Hepatocyte (in vitro differentiated cells): ENCODE data around the gene FOSL1. TPM values are rescaled to one million over a fixed set of nuclear protein-coding genes. Genes with fewer than 3 reads are reported as not detected.

Experiments used
- DNase-seq: peaks from one replicate; pipeline ENCODE4 v3.0.0-alpha.2; 2016; ENCODE audit warnings: low spot score
- H2AFZ ChIP-seq: fragments of 200-600 bp; sonication (generic); 2 replicates; pipeline ENCODE4 v1.6.0; 2016; ENCODE audit warnings: antibody characterized with exemption, mild to moderate bottlenecking
- H3K27ac ChIP-seq: fragments of 200-600 bp; sonication (generic); 2 replicates; pipeline ENCODE4 v1.5.1; 2016; ENCODE audit warnings: mild to moderate bottlenecking
- H3K27me3 ChIP-seq: fragments of 200-600 bp; sonication (generic); 2 replicates; pipeline ENCODE4 v1.6.1; 2016
- H3K36me3 ChIP-seq: fragments of 200-600 bp; sonication (generic); replicated peaks from 2 replicates; pipeline ENCODE4 v1.5.1; 2016; ENCODE audit warnings: low read depth; ENCODE audit not compliant: insufficient read depth
- H3K4me1 ChIP-seq: fragments of 200-600 bp; sonication (generic); 2 replicates; pipeline ENCODE4 v1.5.1; 2016; ENCODE audit warnings: mild to moderate bottlenecking, moderate library complexity; ENCODE audit not compliant: insufficient read depth
- H3K4me2 ChIP-seq: fragments of 200-600 bp; sonication (generic); 2 replicates; pipeline ENCODE4 v1.6.0; 2016
- H3K4me3 ChIP-seq: fragments of 200-600 bp; sonication (generic); 2 replicates; pipeline ENCODE4 v1.5.1; 2016; ENCODE audit warnings: mild to moderate bottlenecking
- H3K79me2 ChIP-seq: fragments of 200-600 bp; sonication (generic); 2 replicates; pipeline ENCODE4 v1.6.0; 2017; ENCODE audit warnings: mild to moderate bottlenecking
- H3K9me2 ChIP-seq: fragments of 200-600 bp; sonication (generic); replicated peaks from 2 replicates; pipeline ENCODE4 v1.6.0; 2017; ENCODE audit warnings: mild to moderate bottlenecking; ENCODE audit not compliant: insufficient read depth
- H3K9me3 ChIP-seq: fragments of 200-600 bp; sonication (generic); 2 replicates; pipeline ENCODE4 v1.5.1; 2016; ENCODE audit warnings: low read depth, mild to moderate bottlenecking
- H4K20me1 ChIP-seq: fragments of 200-600 bp; sonication (generic); 2 replicates; pipeline ENCODE4 v1.6.0; 2016; ENCODE audit warnings: mild to moderate bottlenecking; ENCODE audit not compliant: insufficient read depth, poor library complexity, severe bottlenecking
- CTCF ChIP-seq: fragments of 200-600 bp; sonication (generic); IDR thresholded peaks from 2 replicates; pipeline ENCODE4 v1.5.1; 2016; ENCODE audit warnings: antibody characterized with exemption, mild to moderate bottlenecking; ENCODE audit not compliant: poor library complexity
- EZH2 ChIP-seq: fragments of 200-600 bp; sonication (generic); IDR thresholded peaks from 2 replicates; pipeline ENCODE4 v1.6.1; 2016; ENCODE audit warnings: antibody characterized with exemption, mild to moderate bottlenecking, borderline replicate concordance
- EZH2phosphoT487 ChIP-seq: fragments of 200-600 bp; sonication (generic); IDR thresholded peaks from one replicate; pipeline ENCODE4 v1.6.1; 2018; ENCODE audit warnings: antibody characterized with exemption, mild to moderate bottlenecking, low read depth, moderate library complexity; ENCODE audit not compliant: unreplicated experiment, severe bottlenecking
- WGBS: methylation state at CpG from one replicate; pipeline ENCODE4 v1.1.6; 2016; ENCODE audit warnings: low lambda C conversion rate; ENCODE audit errors: missing lambda C conversion rate; 5-methylcytosine and 5-hydroxymethylcytosine counted together
- polyA plus RNA-seq: library from polyadenylated mRNA; unstranded; fragments of >200 nt; fragmentation: Nextera tagmentation; extraction: Ambion mirVana; gene quantifications from 2 replicates; pipeline ENCODE4 v1.2.1, GENCODE V29; 2016
- total RNA-seq: library from RNA; depleted of rRNA; stranded (reverse); fragments of >200 nt; gene quantifications from 2 replicates; pipeline ENCODE4 v1.2.3, GENCODE V29; 2014

The FOSL1 gene
- total and polyA plus RNA-seq, 2 experiments from 2014 or later: 4.5 to 16.5 TPM

- Histone ChIP-seq H4K20me1 (no peaks in the 10 kb centered on the region), H3K4me3 (no peak overlapping the region), H3K79me2 (no peaks in the 10 kb centered on the region), H3K36me3 (no peaks in the 10 kb centered on the region), H3K27me3 (no peaks in the 10 kb centered on the region), H2AFZ (no peak overlapping the region), H3K4me2 (no peak overlapping the region), H3K9me2 (no peaks in the 10 kb centered on the region), H3K27ac (no peak overlapping the region), H3K9me3 (no peaks in the 10 kb centered on the region), H3K4me1 (no peaks in the 10 kb centered on the region)
- no peak for DNase-seq
- TF ChIP-seq CTCF: no peak
- TF ChIP-seq EZH2phosphoT487: no peak
- 96% methylated on average over 3 of the region's 3 CpGs for WGBS
Measured at GRCh38 chr11:65868907-65869306, 31.3 kb downstream of the FOSL1 start.

- TF ChIP-seq EZH2phosphoT487: no peak
- Histone ChIP-seq H3K4me2 (no peak overlapping the region), H3K4me3 (no peak overlapping the region), H3K9me2 (no peaks in the 10 kb centered on the region), H3K4me1 (no peaks in the 10 kb centered on the region), H3K36me3 (no peaks in the 10 kb centered on the region), H2AFZ (no peak overlapping the region), H3K27me3 (no peaks in the 10 kb centered on the region), H3K9me3 (no peaks in the 10 kb centered on the region), H4K20me1 (no peaks in the 10 kb centered on the region), H3K27ac (no peak overlapping the region), H3K79me2 (no peaks in the 10 kb centered on the region)
- DNase-seq: no peak
- WGBS: 87% methylated on average over 19 of the region's 19 CpGs
Measured at GRCh38 chr11:65868076-65868667, 32.0 kb downstream of the FOSL1 start.

- Histone ChIP-seq H3K4me1 (no peaks in the 10 kb centered on the region), H3K79me2 (peaks cover 4% of the 10 kb centered on the region), H3K9me2 (no peaks in the 10 kb centered on the region), H3K27ac (no peak overlapping the region), H3K27me3 (no peaks in the 10 kb centered on the region), H2AFZ (no peak overlapping the region), H3K4me2 (no peak overlapping the region), H3K36me3 (no peaks in the 10 kb centered on the region), H3K9me3 (no peaks in the 10 kb centered on the region), H3K4me3 (no peak overlapping the region), H4K20me1 (no peaks in the 10 kb centered on the region)
- 56% methylated on average over 29 of the region's 29 CpGs for WGBS
- TF ChIP-seq EZH2 (no peak), EZH2phosphoT487 (no peak), CTCF (no peak)
- no peak for DNase-seq
Measured at GRCh38 chr11:65867284-65868071, 32.7 kb downstream of the FOSL1 start.

DNA sequence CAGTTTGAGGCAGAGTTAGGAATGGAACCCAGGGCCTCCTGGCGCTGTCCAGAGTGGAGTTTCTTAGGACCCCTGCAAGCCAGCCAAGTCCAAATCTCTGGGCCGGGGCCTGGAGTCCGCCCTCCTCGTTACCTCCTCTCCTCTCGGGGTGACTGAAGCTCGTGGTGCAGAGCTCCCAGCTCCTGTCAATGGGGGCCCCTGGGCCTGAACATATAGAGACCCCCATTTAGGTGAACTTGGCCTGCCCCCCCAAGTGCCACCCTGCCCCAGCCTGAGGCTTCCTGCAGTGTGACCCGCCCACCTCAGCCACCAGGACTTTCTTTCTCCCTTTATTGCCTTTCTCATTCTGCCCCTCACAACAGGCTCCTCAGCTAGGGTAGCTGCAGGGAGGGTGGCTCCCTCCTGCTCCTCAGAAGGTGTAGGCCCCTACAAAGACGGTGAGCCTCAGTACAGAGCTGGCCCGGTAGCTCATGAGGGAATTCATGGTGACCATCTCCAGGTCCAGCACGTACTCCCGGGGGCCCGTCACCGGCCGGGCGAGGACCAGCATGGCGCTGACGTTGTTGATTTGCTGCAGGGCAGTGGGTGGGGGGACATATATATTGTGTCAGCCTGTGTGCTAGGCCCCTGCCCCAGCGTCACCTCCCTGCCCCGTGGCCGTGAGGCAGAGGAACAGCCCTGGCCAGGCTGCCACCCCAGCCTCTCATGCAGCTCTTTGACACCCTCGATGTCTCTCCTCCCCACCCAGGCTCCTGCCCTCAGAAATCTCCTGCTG, 33.5 kb downstream of the FOSL1 start:
- Histone ChIP-seq H3K79me2 (peaks cover 11% of the 10 kb centered on the region), H3K4me1 (peaks cover 2% of the 10 kb centered on the region), H3K9me3 (no peaks in the 10 kb centered on the region), H2AFZ (no peak overlapping the region), H3K27ac (no peak overlapping the region), H3K9me2 (no peaks in the 10 kb centered on the region), H3K4me2 (no peak overlapping the region), H4K20me1 (no peaks in the 10 kb centered on the region), H3K4me3 (no peak overlapping the region), H3K36me3 (no peaks in the 10 kb centered on the region), H3K27me3 (no peaks in the 10 kb centered on the region)
- 93% methylated on average over 21 of the region's 21 CpGs for WGBS
- DNase-seq: no peak
- TF ChIP-seq EZH2 (no peak), EZH2phosphoT487 (no peak), CTCF (no peak)
